Heart left ventricle (tissue), 16 donors: ENCODE results near the gene SLC35A2. TPM values are rescaled to one million over a fixed set of nuclear protein-coding genes. Genes with fewer than 3 reads are reported as not detected.

Experiments used
- ATAC-seq, 4 donors: fragments of 200-7000 bp; cut with Tn5 transposase; one replicate each; pipeline ENCODE4 v1.9.1; 2020 to 2022; ENCODE audit warnings: moderate library complexity in 4 of 4, mild to moderate bottlenecking in 3 of 4, moderate number of reproducible peaks in 1 of 4
- DNase-seq, 5 donors: peaks; one replicate each; pipeline ENCODE4 v3.0.0-alpha.2; 2020
- H3K27ac ChIP-seq, 12 donors: fragments of 200-600 bp; sonication (generic) in 4 of 12; one replicate each; pipeline versions ENCODE4 v1.5.0 to v1.8.0; 2016 to 2022; ENCODE audit warnings: mild to moderate bottlenecking in 2 of 12
- H3K27me3 ChIP-seq, 9 donors: fragments of 200-600 bp; sonication (generic) in 2 of 9; one replicate each; pipeline versions ENCODE4 v1.5.1 to v1.8.0; 2016 to 2022; ENCODE audit warnings: mild to moderate bottlenecking in 3 of 9
- H3K36me3 ChIP-seq, 9 donors: fragments of 200-600 bp; sonication (generic) in 2 of 9; one replicate each; pipeline versions ENCODE4 v1.5.0 to v1.8.0; 2018 to 2022; ENCODE audit warnings: mild to moderate bottlenecking in 2 of 9
- H3K4me1 ChIP-seq, 12 donors: fragments of 200-600 bp; sonication (generic) in 4 of 12; one replicate each; pipeline versions ENCODE4 v1.5.0 to v1.8.0; 2016 to 2022; ENCODE audit warnings: mild to moderate bottlenecking in 3 of 12
- H3K4me3 ChIP-seq, 12 donors: fragments of 200-600 bp; sonication (generic) in 4 of 12; one replicate each; pipeline versions ENCODE4 v1.5.0 to v1.8.0; 2017 to 2022; ENCODE audit warnings: mild to moderate bottlenecking in 9 of 12, moderate library complexity in 4 of 12
- H3K9me3 ChIP-seq, 12 donors: fragments of 200-600 bp; sonication (generic) in 4 of 12; one replicate each; pipeline versions ENCODE4 v1.5.0 to v1.8.0; 2016 to 2022; ENCODE audit warnings: mild to moderate bottlenecking in 1 of 12
- POLR2A ChIP-seq, 2 donors: fragments of 450-650 bp; IDR thresholded peaks; one replicate each; pipeline ENCODE4 v1.6.1; 2017; ENCODE audit warnings: antibody characterized with exemption in 2 of 2, mild to moderate bottlenecking in 2 of 2, moderate library complexity in 2 of 2
- WGBS, 4 donors: extraction: QIAGEN DNeasy Blood & Tissue Kit in 2 of 4; methylation state at CpG; one replicate each; pipeline versions ENCODE4 v1.1.5 to v1.1.7; 2013 to 2018; 5-methylcytosine and 5-hydroxymethylcytosine counted together
- intact Hi-C, 10 donors: fragments of 100-400 bp; cut with DNase I; formaldehyde crosslinking; loops; one replicate each; pipeline versions ENCODE4 v1.11.1 to v1.14.2; 2022
- polyA plus RNA-seq, 2 donors: library from polyadenylated mRNA; stranded (reverse); fragments of 200-250 nt; gene quantifications; one replicate each; pipeline ENCODE4 v1.2.3, GENCODE V29; 2013
- total RNA-seq, 9 donors: library from RNA; depleted of rRNA in 2 of 9; stranded (reverse); fragments of >200 nt in 2 of 9; fragmentation: NEBNext Ultra II Directional in 3 of 9; extraction: Animal tissue kit (Norgen Biotek cat#: 25700) in 3 of 9; gene quantifications; one replicate each; pipeline versions ENCODE4 v1.1.0 to v1.2.4, GENCODE V29; 2016 to 2023
- TF ChIP-seq, protein P1 (sequence below), 12 donors: fragments of 200-600 bp; sonication (generic) in 4 of 12; IDR thresholded peaks; one replicate each; pipeline versions ENCODE4 v1.5.0 to v1.8.0; 2018 to 2022; ENCODE audit warnings: antibody characterized with exemption in 12 of 12, mild to moderate bottlenecking in 5 of 12
- donor health status: ischemic (EF 13 %, LVEDD 7.1; RV severe dilation, severe dysfunction).
- donor health status: healthy with polysubstance abuse.
- donor health status: DM: no; HTN: yes; CAD: no.
- donor health status: DM: no; HTN: no; CAD: no.
- donor health status: ischemic (EF 25% LVEDD 6.9; RV normal size, moderate dysfunction).
- donor health status: ischemic (EF 25% LVEDD 5.7; RV mildly dilated, moderate dysfunction).
- donor health status: healthy.
- donor health status: DM: yes; HTN: yes; CAD: no.
- donor health status: ischemic (EF 35%, LVEDD 5.7; RV mildly dilated, moderate dysfunction).
- donor health status: nonischemic (EF 11% LVEDD 7.7; RV severe dilation, severe dysfunction).
- donor health status: DM: yes; HTN: yes; CAD: no.
- donor health status: PGD.
- donor health status: ischemic (EF 29% LVEDD 5.4; RV normal size, mild dysfunction).
- donor health status: nonischemic (EF 23%, LVEDD 6.1; RV moderate dilation, normal function).

SLC35A2 gene
- total and polyA plus RNA-seq, 11 donors, result 6.1 to 28.5 (median 14.4) TPM

DNA sequence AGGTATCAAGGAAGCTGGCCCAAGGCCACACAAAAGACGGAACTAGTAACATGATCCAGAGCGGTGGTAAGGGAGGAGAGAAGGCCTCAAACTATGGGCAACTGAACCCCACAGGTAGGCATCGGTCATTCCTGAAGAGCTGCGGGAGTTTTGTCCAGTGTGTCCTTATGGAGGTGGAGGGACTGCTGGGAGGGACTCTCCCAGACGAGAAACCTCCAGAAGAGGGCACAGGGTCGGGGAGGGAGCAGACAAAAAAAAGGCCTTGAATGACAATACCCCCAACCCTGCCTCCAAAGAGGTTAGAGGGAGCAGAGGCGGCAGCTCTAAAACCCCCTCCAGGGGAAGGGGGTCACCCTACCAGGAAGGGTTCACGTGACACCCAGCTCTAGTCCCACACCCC lies 7.3 kb downstream of the SLC35A2 start:
- DNase-seq, result no peak
- Histone ChIP-seq H3K4me1 (peaks cover 0 to 6% (median 0%) of the 10 kb centered on the region in 12 donors), H3K36me3 (peaks cover 0 to 57% (median 36%) of the 10 kb centered on the region in 9 donors), H3K27ac (no peak overlapping the region), H3K27me3 (peaks cover 0 to 3% (median 0%) of the 10 kb centered on the region in 9 donors), H3K9me3 (no peaks in the 10 kb centered on the region), H3K4me3 (no peak overlapping the region)
- no peak for ATAC-seq
- intact Hi-C loops, result no loop called here
- WGBS, 4 donors, result 76 to 82% (median 77%) methylated on average over 8 of the region's 8 CpGs
- TF ChIP-seq, protein P1, sequence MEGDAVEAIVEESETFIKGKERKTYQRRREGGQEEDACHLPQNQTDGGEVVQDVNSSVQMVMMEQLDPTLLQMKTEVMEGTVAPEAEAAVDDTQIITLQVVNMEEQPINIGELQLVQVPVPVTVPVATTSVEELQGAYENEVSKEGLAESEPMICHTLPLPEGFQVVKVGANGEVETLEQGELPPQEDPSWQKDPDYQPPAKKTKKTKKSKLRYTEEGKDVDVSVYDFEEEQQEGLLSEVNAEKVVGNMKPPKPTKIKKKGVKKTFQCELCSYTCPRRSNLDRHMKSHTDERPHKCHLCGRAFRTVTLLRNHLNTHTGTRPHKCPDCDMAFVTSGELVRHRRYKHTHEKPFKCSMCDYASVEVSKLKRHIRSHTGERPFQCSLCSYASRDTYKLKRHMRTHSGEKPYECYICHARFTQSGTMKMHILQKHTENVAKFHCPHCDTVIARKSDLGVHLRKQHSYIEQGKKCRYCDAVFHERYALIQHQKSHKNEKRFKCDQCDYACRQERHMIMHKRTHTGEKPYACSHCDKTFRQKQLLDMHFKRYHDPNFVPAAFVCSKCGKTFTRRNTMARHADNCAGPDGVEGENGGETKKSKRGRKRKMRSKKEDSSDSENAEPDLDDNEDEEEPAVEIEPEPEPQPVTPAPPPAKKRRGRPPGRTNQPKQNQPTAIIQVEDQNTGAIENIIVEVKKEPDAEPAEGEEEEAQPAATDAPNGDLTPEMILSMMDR (IDR thresholded peaks at IDR 0.05), result no peak
- TF ChIP-seq POLR2A (IDR thresholded peaks at IDR 0.05), result no peak

- no peak overlapping the region for H3K4me3 ChIP-seq
- peaks cover 0 to 11% (median 2%) of the 10 kb centered on the region in 12 donors for H3K4me1 ChIP-seq
- DNase-seq (no peak), ATAC-seq (no peak)
- H3K36me3 ChIP-seq, result peaks cover 0 to 50% (median 36%) of the 10 kb centered on the region in 9 donors
- TF ChIP-seq POLR2A (IDR thresholded peaks at IDR 0.05), result no peak
- TF ChIP-seq, protein P1 (IDR thresholded peaks at IDR 0.05), result no peak
- WGBS, 4 donors, result 77 to 93% (median 90%) methylated on average over 6 of the region's 6 CpGs
- intact Hi-C loops, result no loop called here
- H3K9me3 ChIP-seq, result no peaks in the 10 kb centered on the region
- H3K27me3 ChIP-seq, result peaks cover 0 to 3% (median 0%) of the 10 kb centered on the region in 9 donors
- H3K27ac ChIP-seq, result no peak overlapping the region
Measured at GRCh38 chrX:48903290-48903689, 8.2 kb downstream of the SLC35A2 start.

- ATAC-seq (no peak), DNase-seq (no peak)
- Histone ChIP-seq H3K4me1 (peaks cover 0 to 11% (median 2%) of the 10 kb centered on the region in 12 donors), H3K27me3 (peaks cover 0 to 3% (median 0%) of the 10 kb centered on the region in 9 donors), H3K4me3 (no peak overlapping the region), H3K27ac (no peak overlapping the region), H3K9me3 (peaks cover 0 to 3% (median 0%) of the 10 kb centered on the region in 12 donors), H3K36me3 (peaks cover 0 to 50% (median 36%) of the 10 kb centered on the region in 9 donors)
- intact Hi-C loops, result no loop called here
- 80 to 90% (median 86%) methylated on average over 8 to 14 of the region's 14 CpGs for WGBS, 4 donors
- no peak for TF ChIP-seq POLR2A (IDR thresholded peaks at IDR 0.05)
- TF ChIP-seq, protein P1 (IDR thresholded peaks at IDR 0.05), result no peak
Measured at GRCh38 chrX:48902776-48903175, 8.7 kb downstream of the SLC35A2 start.

DNA sequence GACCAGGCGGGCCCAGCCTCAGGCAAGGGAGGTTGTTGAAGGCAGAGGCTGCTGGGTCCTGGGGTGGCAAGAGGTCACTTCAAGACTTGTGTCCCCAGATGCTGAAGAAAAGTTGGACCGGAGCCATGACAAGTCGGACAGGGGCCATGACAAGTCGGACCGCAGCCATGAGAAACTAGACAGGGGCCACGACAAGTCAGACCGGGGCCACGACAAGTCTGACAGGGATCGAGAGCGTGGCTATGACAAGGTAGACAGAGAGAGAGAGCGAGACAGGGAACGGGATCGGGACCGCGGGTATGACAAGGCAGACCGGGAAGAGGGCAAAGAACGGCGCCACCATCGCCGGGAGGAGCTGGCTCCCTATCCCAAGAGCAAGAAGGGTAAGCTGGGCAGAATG lies 9.3 kb downstream of the SLC35A2 start:
- 91 to 94% (median 92%) methylated on average over 20 of the region's 20 CpGs for WGBS, 4 donors
- ATAC-seq (no peak), DNase-seq (no peak)
- intact Hi-C loops, result no loop called here
- Histone ChIP-seq H3K36me3 (peaks cover 0 to 50% (median 36%) of the 10 kb centered on the region in 9 donors), H3K4me3 (no peak overlapping the region), H3K4me1 (peaks cover 0 to 11% (median 2%) of the 10 kb centered on the region in 12 donors), H3K27ac (no peak overlapping the region), H3K27me3 (peaks cover 0 to 3% (median 0%) of the 10 kb centered on the region in 9 donors), H3K9me3 (peaks cover 0 to 10% (median 0%) of the 10 kb centered on the region in 12 donors)
- TF ChIP-seq POLR2A (IDR thresholded peaks at IDR 0.05), result no peak
- TF ChIP-seq, protein P1 (IDR thresholded peaks at IDR 0.05), result no peak
